ENCODE results near the gene OLFM2. TPM values are rescaled to one million over a fixed set of nuclear protein-coding genes. Genes with fewer than 3 reads are reported as not detected.
"Not testable (repeated sequence)": the region's sequence is repeated elsewhere in the genome, so short reads cannot be mapped to it uniquely, and the experiment has no call there.

Gene OLFM2
- total RNA-seq, 2 donors from 2014 or later, result 33.1 to 58.1 TPM

DNA sequence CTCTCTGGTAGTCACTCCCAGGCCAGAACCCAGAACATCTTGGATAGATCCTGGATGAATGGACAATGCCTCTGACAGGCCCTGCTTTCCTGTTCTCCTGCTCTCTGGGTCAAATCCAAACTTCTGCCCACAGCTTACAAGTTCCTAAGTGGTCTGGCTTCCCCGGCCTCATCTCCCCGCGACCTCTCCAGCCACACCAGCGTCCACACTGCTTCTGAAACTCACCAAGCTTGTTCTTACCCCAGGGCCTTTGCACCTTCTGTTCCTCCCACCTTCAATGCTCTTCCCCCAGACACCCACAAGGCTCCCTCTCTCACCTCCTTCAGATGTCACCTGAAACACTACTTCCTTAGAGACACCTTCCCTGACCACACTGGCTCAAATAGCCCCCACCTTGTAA, 3.5 kb downstream of the OLFM2 start:
- H3K36me3 Mint-ChIP-seq (ENCODE audit: low read depth), result no peaks in the 10 kb centered on the region
- peaks cover 20% of the 10 kb centered on the region for H3K27me3 ChIP-seq (ENCODE audit: control insufficient read depth, insufficient read depth, low read length, poor library complexity, severe bottlenecking)
- no peaks in the 10 kb centered on the region for H3K4me1 ChIP-seq (ENCODE audit: control insufficient read depth, insufficient read depth, low read length)
- peaks cover 30% of the 10 kb centered on the region for H3K27me3 Mint-ChIP-seq (ENCODE audit: insufficient read depth)
- H3K27ac ChIP-seq (ENCODE audit: low read depth, low read length), result no peak overlapping the region
- no peak overlapping the region for H3K4me3 ChIP-seq (ENCODE audit: low read length)
- no peaks in the 10 kb centered on the region for H3K36me3 ChIP-seq (ENCODE audit: control insufficient read depth, insufficient read depth, low read length)
- no peaks in the 10 kb centered on the region for H3K9me3 Mint-ChIP-seq
- H3K27ac Mint-ChIP-seq, result no peak overlapping the region
- no peak overlapping the region for H3K4me3 Mint-ChIP-seq
- no peaks in the 10 kb centered on the region for H3K9me3 ChIP-seq (ENCODE audit: control insufficient read depth, low read length)
- no peak for DNase-seq
- H3K9ac ChIP-seq (ENCODE audit: extremely low read depth, low read length, poor library complexity, severe bottlenecking), result no peak overlapping the region
- H3K4me1 Mint-ChIP-seq, result peaks cover 14% of the 10 kb centered on the region
- TF ChIP-seq CTCF (conservative IDR thresholded peaks at IDR 0.05), result no peak
- 94 to 100% methylated on average over 1 to 4 of the region's 4 CpGs for WGBS, 2 experiments (ENCODE audit: insufficient coverage in 1 of 2, insufficient read length in 1 of 2)

GRCh38 chr19:9931629-9932028, 4.7 kb downstream of the OLFM2 start:
- WGBS, 2 experiments (ENCODE audit: insufficient coverage in 1 of 2, insufficient read length in 1 of 2), result 100% methylated on average over 1 of the region's 1 CpG; no CpG with 5 or more reads in 1 of the 2 experiments
- peaks cover 21% of the 10 kb centered on the region for H3K27me3 Mint-ChIP-seq (ENCODE audit: insufficient read depth)
- no peak overlapping the region for H3K27ac ChIP-seq (ENCODE audit: low read depth, low read length)
- no peaks in the 10 kb centered on the region for H3K9me3 ChIP-seq (ENCODE audit: control insufficient read depth, low read length)
- H3K27me3 ChIP-seq (ENCODE audit: control insufficient read depth, insufficient read depth, low read length, poor library complexity, severe bottlenecking), result peaks cover 14% of the 10 kb centered on the region
- no peaks in the 10 kb centered on the region for H3K9me3 Mint-ChIP-seq
- H3K36me3 Mint-ChIP-seq (ENCODE audit: low read depth), result peaks cover 2% of the 10 kb centered on the region
- H3K4me1 Mint-ChIP-seq, result peaks cover 14% of the 10 kb centered on the region
- DNase-seq, result no peak
- H3K4me3 Mint-ChIP-seq, result no peak overlapping the region
- TF ChIP-seq CTCF (conservative IDR thresholded peaks at IDR 0.05), result no peak
- H3K36me3 ChIP-seq (ENCODE audit: control insufficient read depth, insufficient read depth, low read length), result no peaks in the 10 kb centered on the region
- H3K9ac ChIP-seq (ENCODE audit: extremely low read depth, low read length, poor library complexity, severe bottlenecking), result no peak overlapping the region
- no peak overlapping the region for H3K27ac Mint-ChIP-seq
- no peaks in the 10 kb centered on the region for H3K4me1 ChIP-seq (ENCODE audit: control insufficient read depth, insufficient read depth, low read length)
- H3K4me3 ChIP-seq (ENCODE audit: low read length), result no peak overlapping the region

DNA sequence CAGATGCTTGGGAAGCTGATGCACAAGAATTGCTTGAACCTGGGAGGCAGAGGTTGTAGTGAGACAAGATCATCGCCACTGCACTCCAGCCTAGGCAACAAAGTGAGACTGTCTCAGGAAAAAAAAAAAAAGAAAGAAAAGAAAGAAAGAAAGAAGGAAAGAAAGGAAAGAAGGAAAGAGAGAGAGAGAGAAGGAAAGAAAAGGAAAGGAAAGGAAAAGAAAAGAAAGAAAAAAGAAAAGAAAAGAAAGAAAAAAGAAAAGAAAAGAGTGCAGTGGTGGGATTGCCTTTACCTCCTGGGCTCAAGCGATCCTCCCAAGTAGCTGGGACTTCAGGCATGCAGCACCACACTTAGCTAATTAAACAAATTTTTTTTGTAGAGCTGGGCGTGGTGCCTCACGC, 12.9 kb downstream of the OLFM2 start:
- TF ChIP-seq CTCF (conservative IDR thresholded peaks at IDR 0.05), result no peak
- peaks cover 11% of the 10 kb centered on the region for H3K36me3 Mint-ChIP-seq (ENCODE audit: low read depth)
- Histone ChIP-seq H3K27ac (ENCODE audit: low read depth, low read length) (no peak overlapping the region), H3K36me3 (ENCODE audit: control insufficient read depth, insufficient read depth, low read length) (no peaks in the 10 kb centered on the region), H3K4me1 (ENCODE audit: control insufficient read depth, insufficient read depth, low read length) (no peaks in the 10 kb centered on the region), H3K27me3 (ENCODE audit: control insufficient read depth, insufficient read depth, low read length, poor library complexity, severe bottlenecking) (no peaks in the 10 kb centered on the region), H3K4me3 (ENCODE audit: low read length) (no peak overlapping the region), H3K9ac (ENCODE audit: extremely low read depth, low read length, poor library complexity, severe bottlenecking) (no peak overlapping the region), H3K9me3 (ENCODE audit: control insufficient read depth, low read length) (no peaks in the 10 kb centered on the region)
- no peak overlapping the region for H3K27ac Mint-ChIP-seq
- 95 to 97% methylated on average over 2 to 4 of the region's 4 CpGs for WGBS, 2 experiments (ENCODE audit: insufficient coverage in 1 of 2, insufficient read length in 1 of 2)
- H3K4me3 Mint-ChIP-seq, result no peak overlapping the region
- no peaks in the 10 kb centered on the region for H3K4me1 Mint-ChIP-seq
- peaks cover 8% of the 10 kb centered on the region for H3K9me3 Mint-ChIP-seq
- DNase-seq, result no peak
- no peaks in the 10 kb centered on the region for H3K27me3 Mint-ChIP-seq (ENCODE audit: insufficient read depth)

- not testable (repeated sequence) for H3K27ac ChIP-seq (ENCODE audit: low read depth, low read length); DNase-seq; H3K4me3 ChIP-seq (ENCODE audit: low read length); H3K9me3 Mint-ChIP-seq; H3K9ac ChIP-seq (ENCODE audit: extremely low read depth, low read length, poor library complexity, severe bottlenecking); H3K27me3 ChIP-seq (ENCODE audit: control insufficient read depth, insufficient read depth, low read length, poor library complexity, severe bottlenecking); H3K9me3 ChIP-seq (ENCODE audit: control insufficient read depth, low read length); H3K4me1 Mint-ChIP-seq; H3K4me1 ChIP-seq (ENCODE audit: control insufficient read depth, insufficient read depth, low read length); H3K27ac Mint-ChIP-seq; H3K27me3 Mint-ChIP-seq (ENCODE audit: insufficient read depth); H3K4me3 Mint-ChIP-seq; H3K36me3 ChIP-seq (ENCODE audit: control insufficient read depth, insufficient read depth, low read length)
- peaks cover 11% of the 10 kb centered on the region for H3K36me3 Mint-ChIP-seq (ENCODE audit: low read depth)
- 86 to 91% methylated on average over 5 of the region's 5 CpGs for WGBS, 2 experiments (ENCODE audit: insufficient coverage in 1 of 2, insufficient read length in 1 of 2)
Measured at GRCh38 chr19:9922782-9923379, 13.4 kb downstream of the OLFM2 start.

All from endodermal cell (in vitro differentiated cells).